PC-9 (cell line): ENCODE results near the gene GON4L.

ENCODE experiments used
- CTCF ChIP-seq: fragments of 200-600 bp; sonication (generic); conservative IDR thresholded peaks from 2 replicates; pipeline ENCODE4 v1.6.1; 2017; ENCODE audit warnings: mixed run types, antibody characterized with exemption, mild to moderate bottlenecking, moderate library complexity
- EZH2 ChIP-seq: fragments of 200-600 bp; sonication (generic); IDR thresholded peaks from 2 replicates; pipeline ENCODE4 v1.8.0; 2017; ENCODE audit warnings: antibody characterized with exemption, low read depth

GRCh38 chr1:155850345-155850744, 6.7 kb downstream of the GON4L start:
- TF ChIP-seq CTCF, result no peak
- no peak for TF ChIP-seq EZH2
